ENCODE measurements around the gene ABO. TPM values are rescaled to one million over a fixed set of nuclear protein-coding genes. Genes with fewer than 3 reads are reported as not detected.
"Not testable (repeated sequence)": the region's sequence is repeated elsewhere in the genome, so short reads cannot be mapped to it uniquely, and the experiment has no call there.

ABO gene
- total RNA-seq, 1 experiment from 2014 or later, result not detected

- DNase-seq (ENCODE audit: low read depth), result no peak
These were observed 28.4 kb downstream of the ABO start for GRCh38 chr9:133246562-133246961.

DNA sequence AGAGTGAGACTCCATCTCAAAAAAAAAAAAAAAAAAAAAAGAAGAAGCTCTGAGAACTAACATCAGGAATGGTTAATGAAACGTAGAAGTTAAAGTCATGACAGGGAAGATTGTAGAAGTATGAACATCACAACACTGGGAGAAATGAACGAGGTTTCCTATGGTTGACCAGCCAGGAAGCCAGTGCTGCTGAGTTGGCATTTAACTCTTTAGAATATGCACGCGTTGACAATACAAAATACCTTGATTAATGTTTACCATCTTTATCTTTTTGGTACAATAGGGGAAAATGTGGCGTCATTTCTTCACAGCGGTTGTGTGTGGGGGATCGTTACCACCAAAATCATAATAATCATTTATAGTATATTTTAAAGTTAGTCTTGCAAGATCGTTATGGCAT, 32.0 kb downstream of the ABO start:
- DNase-seq (ENCODE audit: low read depth), result no peak

- no peak for DNase-seq (ENCODE audit: low read depth)
These were observed 32.8 kb downstream of the ABO start for GRCh38 chr9:133242241-133242640.

DNA sequence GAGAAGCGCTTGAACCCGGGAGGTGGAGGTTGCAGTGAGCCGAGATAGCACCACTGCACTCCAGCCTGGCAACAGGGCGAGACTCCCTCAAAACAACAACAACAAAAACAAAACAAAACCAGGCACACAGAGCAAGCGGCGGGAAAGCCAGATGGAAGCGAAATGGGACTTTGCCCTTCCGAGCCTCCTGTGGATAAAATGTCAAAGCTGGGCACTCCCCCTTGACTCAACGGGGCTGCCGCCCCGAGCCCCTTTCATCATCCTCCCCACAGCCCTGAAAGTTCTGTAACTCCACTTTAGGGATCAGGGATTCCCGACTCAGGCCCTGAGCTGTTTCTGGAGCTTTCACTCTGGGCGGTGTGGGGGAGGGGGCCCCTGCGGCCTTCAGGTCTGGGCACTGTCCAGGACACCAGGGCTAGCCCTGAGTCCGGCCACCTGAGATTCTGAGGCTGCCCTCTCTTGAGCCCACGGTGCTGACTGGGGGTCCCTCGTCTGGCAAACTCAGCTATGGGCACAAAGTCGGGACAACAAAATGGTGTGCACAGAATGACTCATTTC, 35.4 kb downstream of the ABO start:
- DNase-seq (ENCODE audit: low read depth), result no peak

DNA sequence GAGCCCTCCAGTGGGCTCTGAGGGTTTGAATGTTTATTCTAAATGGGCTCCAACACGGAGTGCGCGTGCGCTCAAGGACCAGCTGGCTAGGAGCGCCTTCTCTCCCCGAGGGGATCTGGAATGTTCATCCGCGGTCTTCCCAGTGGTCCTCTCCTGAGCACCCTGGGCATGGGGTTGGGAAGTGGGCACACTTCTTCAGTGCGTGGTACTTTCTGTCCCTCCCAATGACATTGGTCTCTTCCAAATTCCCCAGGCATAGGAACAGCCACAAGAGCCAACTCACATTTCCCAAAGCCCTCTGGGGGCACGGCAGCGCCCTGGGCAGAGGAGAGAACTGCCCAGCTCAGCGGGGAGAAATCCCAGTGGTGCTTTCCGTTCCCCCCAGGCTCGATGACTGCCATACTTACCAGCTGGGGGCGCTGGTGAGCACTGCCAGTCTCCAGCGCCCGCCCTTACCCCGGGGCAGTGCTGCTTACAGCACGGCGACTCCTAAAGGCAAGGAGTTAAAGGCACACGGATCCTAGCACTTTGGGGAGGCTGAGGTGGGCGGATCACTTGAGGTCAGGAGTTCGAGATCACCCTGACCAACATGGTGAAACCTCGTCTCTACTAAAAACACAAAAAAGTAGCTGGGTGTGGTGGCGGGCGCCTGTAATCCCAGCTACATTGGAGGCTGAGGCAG, 36.0 kb downstream of the ABO start:
- peak; percentile 82 for DNase-seq (ENCODE audit: low read depth)

DNA sequence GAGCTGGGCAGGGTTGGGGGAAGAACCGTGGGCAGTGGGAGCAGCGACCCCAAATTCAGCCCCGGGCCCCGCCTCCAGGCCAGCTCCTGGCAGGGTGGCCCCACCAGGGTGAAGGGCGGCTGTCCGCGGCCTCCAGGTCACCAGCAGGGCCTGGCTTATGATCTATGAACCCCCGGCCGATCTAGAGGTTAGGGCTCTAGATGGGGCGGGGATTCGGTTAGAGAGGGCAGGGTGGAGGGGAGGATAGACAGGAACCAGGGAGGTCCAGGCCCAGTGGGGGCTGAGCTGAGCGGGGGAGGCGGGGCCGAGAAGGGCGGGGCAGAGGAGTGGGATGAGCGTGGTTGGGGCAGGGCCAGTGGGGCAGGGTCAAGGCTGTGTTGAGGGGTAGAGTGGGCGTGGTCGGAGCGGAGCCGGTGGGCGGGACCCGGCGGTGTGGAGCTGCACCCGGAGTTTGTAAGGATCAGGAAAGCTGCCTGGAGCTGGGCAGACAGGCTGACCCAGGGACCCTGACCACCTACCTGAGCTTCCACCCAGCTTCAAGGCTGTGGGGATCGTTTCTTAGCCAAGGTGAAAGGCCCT, 36.6 kb downstream of the ABO start:
- peak; percentile 73 for DNase-seq (ENCODE audit: low read depth)

DNA sequence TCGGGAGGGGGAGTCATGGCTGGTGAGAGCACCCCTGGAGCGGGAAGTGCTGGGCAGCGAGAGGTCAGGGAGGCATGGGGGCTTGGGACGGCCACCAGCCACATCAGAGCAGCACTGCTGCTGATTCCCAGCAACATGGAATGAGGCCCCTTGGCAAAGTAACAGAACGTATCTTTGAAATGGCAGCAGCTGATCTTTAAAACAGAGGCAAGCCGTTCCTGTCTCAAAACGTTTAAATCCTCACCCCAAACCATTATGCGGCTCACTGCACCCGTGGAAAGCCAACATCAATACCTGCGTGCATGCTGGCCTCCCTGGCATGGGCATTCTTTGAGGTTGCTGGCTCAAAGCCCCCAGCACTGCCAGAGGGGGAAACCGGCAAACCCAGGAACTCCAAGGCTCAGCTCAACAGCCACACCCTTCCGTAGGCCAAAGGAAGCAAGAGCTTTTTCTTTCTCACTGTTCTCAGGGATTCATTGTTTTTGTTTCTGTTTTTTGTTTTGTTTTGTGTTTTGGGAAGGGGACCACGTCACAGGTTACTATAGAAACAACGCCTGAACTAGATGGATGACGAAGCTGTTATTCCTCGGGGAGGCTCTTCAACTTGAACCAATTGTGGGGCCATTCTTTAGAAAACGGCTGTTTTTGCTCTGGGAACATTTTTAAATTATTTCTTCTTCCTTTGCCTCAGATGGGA, 37.8 kb downstream of the ABO start:
- DNase-seq (ENCODE audit: low read depth), result peak; percentile 46

GRCh38 chr9:133236291-133237034, 38.5 kb downstream of the ABO start:
- DNase-seq (ENCODE audit: low read depth), result peak; percentile 36

GRCh38 chr9:133235549-133236222, 39.3 kb downstream of the ABO start:
- DNase-seq (ENCODE audit: low read depth), result no peak

- DNase-seq (ENCODE audit: low read depth), result no peak
These were observed 40.3 kb downstream of the ABO start for GRCh38 chr9:133234577-133235322.

GRCh38 chr9:133233681-133234432, 41.1 kb downstream of the ABO start:
- no peak for DNase-seq (ENCODE audit: low read depth)

DNA sequence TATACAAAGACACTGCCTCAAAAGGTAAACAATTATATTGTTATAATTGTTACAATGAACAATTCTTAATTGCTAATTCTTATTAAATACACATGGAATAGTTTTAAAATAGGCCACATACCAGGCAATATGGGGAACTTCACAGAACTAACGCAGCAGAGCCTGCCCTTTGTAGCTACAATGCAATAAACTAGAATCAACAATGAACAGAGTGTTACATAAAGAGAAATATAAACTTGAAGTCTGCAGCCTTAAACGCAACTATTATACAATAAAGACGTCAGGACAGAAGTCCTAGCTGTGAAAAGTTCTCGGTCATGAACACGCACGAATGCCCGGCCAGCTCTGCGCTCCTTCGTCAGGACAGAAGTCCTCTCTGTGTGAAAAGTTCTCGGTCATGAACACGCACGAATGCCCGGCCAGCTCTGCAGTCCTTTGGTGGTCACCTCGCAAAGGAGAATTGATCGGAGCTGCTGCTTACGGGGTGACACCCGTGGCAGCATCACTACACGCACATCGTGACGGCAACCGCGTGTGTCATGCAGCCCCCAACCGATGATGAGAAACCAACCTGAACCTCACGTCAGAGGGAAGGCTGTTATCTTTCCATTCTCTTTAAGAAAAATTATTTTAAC, 43.0 kb downstream of the ABO start:
- DNase-seq (ENCODE audit: low read depth), result not testable (repeated sequence)

DNA sequence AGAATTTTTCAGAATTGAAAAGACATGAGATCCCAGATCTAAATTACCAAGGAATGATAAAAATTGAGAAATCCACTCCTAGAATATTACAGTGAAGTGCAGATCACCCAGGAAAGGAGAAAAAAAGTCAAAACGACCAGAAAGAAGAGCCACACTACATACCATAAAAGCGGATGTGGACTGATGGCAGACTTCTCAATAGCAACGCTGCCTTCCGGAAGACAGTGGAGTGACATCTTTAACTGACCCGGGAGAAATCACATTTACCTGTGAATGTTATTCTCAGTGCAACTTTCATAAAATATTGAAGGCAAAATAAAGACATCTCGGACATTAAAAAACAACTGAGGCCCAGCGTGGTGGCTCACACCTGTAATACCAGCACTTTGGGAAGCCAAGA, 44.5 kb downstream of the ABO start:
- not testable (repeated sequence) for DNase-seq (ENCODE audit: low read depth)

GRCh38 chr9:133230093-133230492, 44.9 kb downstream of the ABO start:
- no peak for DNase-seq (ENCODE audit: low read depth)

DNA sequence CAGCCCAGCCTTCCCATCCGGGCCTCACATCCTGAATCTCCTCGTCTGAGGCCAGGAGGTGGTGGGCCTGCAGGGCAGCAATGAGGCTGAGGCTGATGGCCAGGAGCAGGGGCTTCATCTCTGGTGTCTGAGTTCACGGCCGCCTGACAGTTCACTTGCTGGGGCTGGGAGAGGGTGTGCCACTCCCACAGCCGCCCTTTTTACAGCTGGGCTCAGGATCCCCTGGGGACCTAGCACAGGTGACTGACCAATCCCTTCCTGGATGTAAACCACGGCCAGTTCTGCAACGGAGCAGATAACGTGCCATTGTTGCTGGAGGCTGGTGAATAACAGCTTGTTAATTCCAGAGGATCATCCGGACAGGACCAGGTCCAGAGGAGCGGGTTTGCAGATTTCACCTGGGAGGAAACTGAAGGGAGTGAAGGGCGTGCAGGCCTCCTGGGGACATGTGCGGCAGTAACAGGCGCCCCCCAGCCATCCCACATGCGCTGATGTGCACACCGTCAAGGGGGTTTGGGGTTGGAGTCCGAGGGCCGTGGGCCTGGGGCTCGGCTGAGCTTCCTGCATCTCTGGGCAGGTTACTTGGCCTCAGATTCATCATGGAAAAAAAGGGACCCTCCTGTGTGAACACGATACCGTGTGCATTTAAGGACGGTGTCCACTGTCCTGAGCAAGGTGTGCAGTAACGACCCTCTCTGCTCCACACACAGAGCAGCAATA, 46.4 kb downstream of the ABO start:
- DNase-seq (ENCODE audit: low read depth), result not testable (repeated sequence)

DNA sequence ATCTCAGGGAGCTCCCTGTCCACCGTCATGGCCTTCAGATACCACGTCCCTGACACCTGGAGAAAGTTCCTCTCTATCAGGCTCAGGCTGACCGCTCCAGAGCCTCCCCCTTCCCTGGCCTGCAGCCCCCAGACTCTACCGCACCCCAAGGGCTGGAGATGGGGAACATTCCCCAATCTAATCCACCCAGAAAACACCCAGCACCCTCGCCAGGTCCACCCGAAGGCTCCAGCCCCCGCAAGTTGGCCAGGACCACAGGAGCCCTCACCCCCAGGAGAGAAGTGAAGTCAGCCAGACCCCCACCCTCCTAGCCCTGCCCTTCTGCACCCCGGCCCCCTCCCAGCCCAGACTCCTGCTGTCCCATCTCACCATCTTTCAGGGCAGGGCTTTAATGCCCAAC, 47.0 kb downstream of the ABO start:
- not testable (repeated sequence) for DNase-seq (ENCODE audit: low read depth)

- DNase-seq (ENCODE audit: low read depth), result no peak
These were observed 47.6 kb downstream of the ABO start for GRCh38 chr9:133227242-133227860.

All from Daoy (cell line).